ENCODE results near the gene HLA-DRB1.
A peak's percentile ranks its signal among the peaks of the same experiment; 100 is the strongest.
"Not testable (repeated sequence)": the region's sequence is repeated elsewhere in the genome, so short reads cannot be mapped to it uniquely, and the experiment has no call there.

HLA-DRB1 gene

GRCh38 chr6:32589596-32590449, at the start of gene HLA-DRB1:
Gene HLA-DRB1 (minus strand): TSS chr6:32589848. CDS start chr6:32589742, 106 bp downstream.
- peak; percentile 95 for FAIRE-seq

- FAIRE-seq: no peak
Observed at GRCh38 chr6:32638532-32639219, 49.0 kb upstream of the HLA-DRB1 start.

GRCh38 chr6:32637883-32638282, 48.2 kb upstream of the HLA-DRB1 start:
- no peak for FAIRE-seq

- no peak for FAIRE-seq
Observed at GRCh38 chr6:32637219-32637880, 47.7 kb upstream of the HLA-DRB1 start, which contains the start of gene HLA-DQA1. Gene HLA-DQA1 (plus strand): TSS chr6:32637406. CDS start chr6:32637459, 53 bp downstream.

GRCh38 chr6:32635526-32636123, 46.0 kb upstream of the HLA-DRB1 start:
- no peak for FAIRE-seq

GRCh38 chr6:32629793-32630192, 40.1 kb upstream of the HLA-DRB1 start:
- not testable (repeated sequence) for FAIRE-seq

- FAIRE-seq: peak; percentile 79
Observed at GRCh38 chr6:32627831-32628230, 38.2 kb upstream of the HLA-DRB1 start.

GRCh38 chr6:32627249-32627648, 37.6 kb upstream of the HLA-DRB1 start:
- FAIRE-seq: no peak

GRCh38 chr6:32625137-32625536, 35.5 kb upstream of the HLA-DRB1 start:
- no peak for FAIRE-seq

GRCh38 chr6:32624565-32624964, 34.9 kb upstream of the HLA-DRB1 start:
- no peak for FAIRE-seq

GRCh38 chr6:32623693-32624092, 34.0 kb upstream of the HLA-DRB1 start:
- FAIRE-seq: no peak

GRCh38 chr6:32622545-32623401, 33.1 kb upstream of the HLA-DRB1 start:
- no peak for FAIRE-seq

GRCh38 chr6:32621372-32621771, 31.7 kb upstream of the HLA-DRB1 start:
- no peak for FAIRE-seq

GRCh38 chr6:32617751-32618150, 28.1 kb upstream of the HLA-DRB1 start:
- FAIRE-seq: no peak

- FAIRE-seq: no peak
Observed at GRCh38 chr6:32615885-32616532, 26.4 kb upstream of the HLA-DRB1 start.

- no peak for FAIRE-seq
Observed at GRCh38 chr6:32614366-32615081, 24.9 kb upstream of the HLA-DRB1 start.

- FAIRE-seq: no peak
Observed at GRCh38 chr6:32613475-32613874, 23.8 kb upstream of the HLA-DRB1 start.

- no peak for FAIRE-seq
Observed at GRCh38 chr6:32610682-32611296, 21.1 kb upstream of the HLA-DRB1 start.

GRCh38 chr6:32609731-32610640, 20.3 kb upstream of the HLA-DRB1 start:
- FAIRE-seq: peak; percentile 94

Measured in TTC549 (cell line).